NB4 (cell line): ENCODE measurements around the gene MYRF.

Experiments used
- CTCF ChIP-seq: IDR thresholded peaks from one replicate; pipeline ENCODE4 v1.5.1; 2012; ENCODE audit warnings: low read depth, low read length
- POLR2A ChIP-seq: IDR thresholded peaks from 2 replicates; pipeline ENCODE4 v1.6.1; 2011; ENCODE audit warnings: mild to moderate bottlenecking; ENCODE audit not compliant: insufficient read length; ENCODE audit errors: extremely low read depth

DNA sequence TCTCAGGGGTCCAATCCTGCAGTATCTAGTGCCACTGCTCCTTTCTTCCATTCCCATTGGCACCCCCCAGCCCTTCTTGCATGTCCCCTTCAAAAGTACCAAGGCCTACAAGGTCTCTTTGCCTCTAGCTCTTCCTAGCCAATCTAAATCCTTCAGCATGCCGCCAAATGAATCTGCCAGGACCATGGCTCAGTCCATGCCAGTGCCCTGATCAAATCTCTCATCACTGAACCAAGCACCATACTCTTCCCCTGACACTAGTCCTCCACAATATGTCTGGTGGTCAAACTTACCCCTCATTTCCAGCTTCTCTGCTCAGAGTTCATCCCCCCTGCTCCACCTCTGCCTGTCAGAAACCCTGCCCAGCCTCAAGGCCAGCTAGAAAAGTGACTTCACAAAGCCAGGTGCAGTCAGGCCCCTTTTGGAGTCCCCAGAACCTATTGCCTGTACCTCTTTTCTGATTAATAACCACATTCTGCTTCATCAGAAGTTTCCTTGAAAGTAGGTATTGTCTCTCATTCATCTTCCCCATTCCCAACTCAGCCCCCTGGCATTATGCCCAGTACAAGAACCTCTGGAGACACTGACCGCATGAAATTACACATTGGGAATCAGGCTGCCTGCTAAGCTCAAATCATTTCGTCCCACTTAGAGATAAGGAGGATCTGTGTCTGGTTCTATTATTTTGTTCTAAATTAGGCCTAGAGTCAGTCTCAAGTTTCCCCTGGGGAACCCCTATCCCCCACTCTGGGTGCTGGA, 51.6 kb downstream of the MYRF start:
- no peak for TF ChIP-seq POLR2A
- no peak for TF ChIP-seq CTCF
